ENCODE results near the gene PLSCR4. TPM values are rescaled to one million over a fixed set of nuclear protein-coding genes. Genes with fewer than 3 reads are reported as not detected.

The PLSCR4 gene
- total and polyA plus RNA-seq, 2 experiments from 2014 or later = 40.3 to 63.4 TPM

DNA sequence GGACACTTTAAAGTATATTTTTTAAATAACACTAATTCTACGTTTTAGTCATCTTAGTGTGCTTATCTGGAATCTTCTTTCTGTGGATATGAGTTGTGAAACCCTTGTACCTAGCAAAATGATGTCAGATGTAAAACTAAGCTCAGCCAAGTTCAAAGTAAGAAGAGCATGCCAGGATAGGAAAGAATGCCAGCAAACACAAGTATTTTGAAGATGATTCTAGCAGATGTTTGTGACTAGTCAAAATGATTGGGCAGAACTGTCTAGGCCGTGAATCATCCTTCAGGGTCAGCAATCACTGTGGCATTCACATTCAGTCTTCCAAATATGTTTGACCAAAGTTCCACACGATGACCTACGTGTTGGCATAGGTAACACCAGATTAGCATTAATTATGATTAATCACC lies 84.5 kb downstream of the PLSCR4 start:
- Histone ChIP-seq H3K27ac (peak overlapping the region; percentile 91), H3K36me3 (ENCODE audit: low read depth) (no peaks in the 10 kb centered on the region), H3K79me2 (ENCODE audit: insufficient read depth) (peaks cover 14% of the 10 kb centered on the region; the same call in 1 of the 2 replicates), H3K4me1 (ENCODE audit: insufficient read depth) (peaks cover 57% of the 10 kb centered on the region), H3K27me3 (replicated peaks; ENCODE audit: insufficient read depth) (no peaks in the 10 kb centered on the region), H3K9me3 (ENCODE audit: low read depth) (no peaks in the 10 kb centered on the region), H3K4me2 (ENCODE audit: unreplicated experiment) (peak overlapping the region; percentile 79), H3K9me2 (ENCODE audit: insufficient read depth) (no peaks in the 10 kb centered on the region), H3K9ac (peak overlapping the region; percentile 59), H2AFZ (no peak overlapping the region), H3F3A (ENCODE audit: insufficient read depth) (peaks cover 59% of the 10 kb centered on the region), H3K4me3 (peak overlapping the region; percentile 37), H4K20me1 (ENCODE audit: insufficient read depth) (no peaks in the 10 kb centered on the region)
- DNase-seq = peak; percentile 96
- WGBS, 2 experiments (ENCODE audit: low coverage in 1 of 2, low lambda C conversion rate in 2 of 2, missing lambda C conversion rate in 2 of 2) = 0 to 1% methylated on average over 4 of the region's 4 CpGs
- TF ChIP-seq EZH2phosphoT487 (IDR thresholded peaks at IDR 0.05; ENCODE audit: insufficient read depth, low read depth) (0 out of 2 replicates have a peak, but pooled peaks have one; percentile 32), EZH2 (IDR thresholded peaks at IDR 0.05; ENCODE audit: insufficient read depth, poor library complexity, severe bottlenecking) (no peak)
- in situ Hi-C loops (cut with MboI) = loop anchor here (25.0 kb wide), 1 partner anchor 379 kb away; no protein-coding TSS in a partner anchor

DNA sequence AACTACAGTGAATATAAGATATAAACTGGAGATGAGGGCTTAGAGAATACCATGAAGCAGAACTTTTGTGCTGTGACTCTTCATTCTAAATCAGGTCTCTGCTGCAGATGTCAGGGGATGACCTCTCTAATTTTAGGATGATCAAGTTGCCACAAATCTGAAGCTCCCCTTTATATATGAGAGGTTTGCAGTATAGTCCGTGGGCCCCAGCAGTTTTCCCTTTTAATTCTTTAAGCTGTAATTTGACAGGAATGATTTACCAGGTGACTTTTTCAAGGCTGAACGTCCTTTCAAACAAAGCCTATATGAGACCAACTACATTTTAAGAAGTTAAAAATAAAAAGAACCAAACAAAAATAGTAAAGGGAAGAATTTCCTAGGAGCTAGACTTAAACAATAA lies 85.0 kb downstream of the PLSCR4 start:
- 65 to 69% methylated on average over 2 of the region's 2 CpGs for WGBS, 2 experiments (ENCODE audit: low coverage in 1 of 2, low lambda C conversion rate in 2 of 2, missing lambda C conversion rate in 2 of 2)
- Histone ChIP-seq H4K20me1 (ENCODE audit: insufficient read depth) (no peaks in the 10 kb centered on the region), H3F3A (ENCODE audit: insufficient read depth) (peaks cover 60% of the 10 kb centered on the region), H3K9me2 (ENCODE audit: insufficient read depth) (no peaks in the 10 kb centered on the region), H3K4me1 (ENCODE audit: insufficient read depth) (peaks cover 57% of the 10 kb centered on the region), H3K9me3 (ENCODE audit: low read depth) (no peaks in the 10 kb centered on the region), H2AFZ (no peak overlapping the region), H3K79me2 (ENCODE audit: insufficient read depth) (peaks cover 14% of the 10 kb centered on the region; the same call in 1 of the 2 replicates), H3K4me2 (ENCODE audit: unreplicated experiment) (peak overlapping the region; percentile 79), H3K36me3 (ENCODE audit: low read depth) (no peaks in the 10 kb centered on the region), H3K27me3 (replicated peaks; ENCODE audit: insufficient read depth) (no peaks in the 10 kb centered on the region), H3K9ac (peak overlapping the region; percentile 47; the same call in 1 of the 2 replicates), H3K27ac (peak overlapping the region; percentile 91), H3K4me3 (peak overlapping the region; percentile 36)
- in situ Hi-C loops (cut with MboI) = loop anchor here (25.0 kb wide), 1 partner anchor 379 kb away; no protein-coding TSS in a partner anchor
- TF ChIP-seq EZH2 (IDR thresholded peaks at IDR 0.05; ENCODE audit: insufficient read depth, poor library complexity, severe bottlenecking) (no peak), EZH2phosphoT487 (IDR thresholded peaks at IDR 0.05; ENCODE audit: insufficient read depth, low read depth) (no peak)
- peak; percentile 21 for DNase-seq

DNA sequence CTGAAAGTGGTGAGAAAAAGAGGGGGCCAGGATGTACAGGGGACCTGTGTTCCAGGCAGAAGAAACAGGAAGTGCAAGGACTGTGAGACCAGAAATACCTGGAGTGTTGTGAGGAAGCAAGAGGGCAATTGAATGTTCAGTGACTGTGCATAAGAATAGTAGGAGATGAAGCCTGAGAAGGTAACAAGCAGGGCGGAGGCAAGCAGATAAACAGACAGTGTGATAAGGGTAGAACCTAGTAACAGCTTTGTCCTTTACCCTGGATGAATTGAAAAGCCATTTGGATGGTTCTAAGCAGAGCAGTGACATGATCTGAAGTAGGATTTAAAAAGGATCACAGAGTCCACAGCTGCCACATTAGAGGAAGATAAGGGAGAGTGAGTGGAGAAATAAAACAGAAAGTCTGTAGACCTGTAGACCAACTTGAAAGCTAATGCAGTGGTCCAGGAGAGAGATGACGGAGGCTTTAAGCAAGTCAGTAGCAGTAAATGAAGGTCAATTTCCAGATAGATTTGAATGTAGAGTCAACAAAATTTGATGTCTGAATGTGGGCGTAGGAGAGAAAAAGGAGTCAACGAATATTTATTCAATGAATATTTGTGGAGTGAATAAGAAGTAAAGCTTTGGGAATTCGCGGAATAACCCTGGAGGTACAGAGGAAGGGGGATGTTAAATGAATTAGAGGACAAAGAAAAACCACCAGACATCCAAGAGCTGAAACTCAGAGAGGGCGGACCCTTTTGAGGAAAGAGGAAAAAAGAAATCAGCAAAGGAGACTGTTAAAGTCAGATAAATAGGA lies 85.7 kb downstream of the PLSCR4 start:
- in situ Hi-C loops (cut with MboI) = loop anchor here (25.0 kb wide), 1 partner anchor 378 kb away; no protein-coding TSS in a partner anchor
- Histone ChIP-seq H3K9me3 (ENCODE audit: low read depth) (no peaks in the 10 kb centered on the region), H3K9ac (peak overlapping the region; percentile 47; the same call in 1 of the 2 replicates), H3K4me3 (peak overlapping the region; percentile 36), H3K27ac (peak overlapping the region; percentile 91), H3K79me2 (ENCODE audit: insufficient read depth) (peaks cover 20% of the 10 kb centered on the region), H2AFZ (no peak overlapping the region), H3K36me3 (ENCODE audit: low read depth) (no peaks in the 10 kb centered on the region), H3K27me3 (replicated peaks; ENCODE audit: insufficient read depth) (no peaks in the 10 kb centered on the region), H3K4me2 (ENCODE audit: unreplicated experiment) (peak overlapping the region; percentile 79), H3K9me2 (ENCODE audit: insufficient read depth) (no peaks in the 10 kb centered on the region), H4K20me1 (ENCODE audit: insufficient read depth) (no peaks in the 10 kb centered on the region), H3K4me1 (ENCODE audit: insufficient read depth) (peaks cover 57% of the 10 kb centered on the region), H3F3A (ENCODE audit: insufficient read depth) (peaks cover 60% of the 10 kb centered on the region)
- DNase-seq = peak; percentile 70
- 44 to 49% methylated on average over 7 of the region's 7 CpGs for WGBS, 2 experiments (ENCODE audit: low coverage in 1 of 2, low lambda C conversion rate in 2 of 2, missing lambda C conversion rate in 2 of 2)
- TF ChIP-seq EZH2phosphoT487 (IDR thresholded peaks at IDR 0.05; ENCODE audit: insufficient read depth, low read depth) (no peak), EZH2 (IDR thresholded peaks at IDR 0.05; ENCODE audit: insufficient read depth, poor library complexity, severe bottlenecking) (no peak)

DNA sequence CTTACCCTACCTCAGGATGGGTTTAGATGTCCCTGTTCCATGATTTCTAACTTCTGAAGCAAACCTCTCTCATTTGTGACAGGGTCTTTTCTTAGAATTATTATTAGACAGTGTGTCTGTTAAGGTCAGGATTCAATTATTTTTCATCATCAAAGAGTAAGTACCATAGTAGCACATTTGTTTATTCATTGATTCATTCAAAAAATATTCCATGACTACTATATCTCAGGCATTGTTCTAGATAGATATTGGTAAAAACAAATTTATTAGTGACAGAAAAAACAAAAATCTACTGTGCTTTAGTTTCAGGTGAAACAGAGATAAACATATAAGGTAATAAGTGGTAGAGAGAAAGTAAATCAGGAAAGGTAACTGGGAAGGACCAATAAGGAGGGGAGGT lies 86.4 kb downstream of the PLSCR4 start:
- no peaks in the 10 kb centered on the region for H3K27me3 ChIP-seq (replicated peaks; ENCODE audit: insufficient read depth)
- peaks cover 27% of the 10 kb centered on the region for H3K79me2 ChIP-seq (ENCODE audit: insufficient read depth)
- DNase-seq = no peak
- in situ Hi-C loops (cut with MboI) = loop anchor here (25.0 kb wide), 1 partner anchor 377 kb away; no protein-coding TSS in a partner anchor
- H3K4me1 ChIP-seq (ENCODE audit: insufficient read depth) = peaks cover 57% of the 10 kb centered on the region
- no peaks in the 10 kb centered on the region for H3K9me3 ChIP-seq (ENCODE audit: low read depth)
- no peaks in the 10 kb centered on the region for H3K36me3 ChIP-seq (ENCODE audit: low read depth)
- TF ChIP-seq EZH2 (IDR thresholded peaks at IDR 0.05; ENCODE audit: insufficient read depth, poor library complexity, severe bottlenecking) (no peak), EZH2phosphoT487 (IDR thresholded peaks at IDR 0.05; ENCODE audit: insufficient read depth, low read depth) (no peak)
- no peaks in the 10 kb centered on the region for H4K20me1 ChIP-seq (ENCODE audit: insufficient read depth)
- H3K4me3 ChIP-seq = no peak overlapping the region
- H3K9ac ChIP-seq = no peak overlapping the region
- H3K27ac ChIP-seq = peak overlapping the region; percentile 91
- H2AFZ ChIP-seq = no peak overlapping the region
- H3K4me2 ChIP-seq (ENCODE audit: unreplicated experiment) = peak overlapping the region; percentile 79
- H3F3A ChIP-seq (ENCODE audit: insufficient read depth) = peaks cover 67% of the 10 kb centered on the region
- H3K9me2 ChIP-seq (ENCODE audit: insufficient read depth) = no peaks in the 10 kb centered on the region
